Dendritic cell treated with granulocyte-macrophage colony-stimulating factor and Interleukin-4, amounts not matched to agents 40 ng/mL and 50 ng/mL, for 4 days (primary cell): Measurements from ENCODE around the gene SORL1.
A peak's percentile ranks its signal among the peaks of the same experiment; 100 is the strongest.

ENCODE experiments used
- H3K27ac Mint-ChIP-seq: one replicate; pipeline ENCODE4 v1.8.0; 2022; ENCODE audit warnings: mild to moderate bottlenecking, mixed read lengths
- H3K27me3 Mint-ChIP-seq: one replicate; pipeline ENCODE4 v1.8.0; 2022; ENCODE audit warnings: mild to moderate bottlenecking, mixed read lengths
- H3K36me3 Mint-ChIP-seq: one replicate; pipeline ENCODE4 v1.8.0; 2022; ENCODE audit warnings: low read depth, mixed read lengths
- H3K4me1 Mint-ChIP-seq: one replicate; pipeline ENCODE4 v1.8.0; 2022; ENCODE audit warnings: low read depth, mixed read lengths
- H3K4me3 Mint-ChIP-seq: one replicate; pipeline ENCODE4 v1.8.0; 2022; ENCODE audit warnings: mild to moderate bottlenecking, moderate library complexity, mixed read lengths
- H3K9me3 Mint-ChIP-seq: one replicate; pipeline ENCODE4 v1.8.0; 2022; ENCODE audit warnings: mixed read lengths
- intact Hi-C: fragments of 100-400 bp; cut with micrococcal nuclease; formaldehyde crosslinking; loops from one replicate; pipeline ENCODE4 v1.15.0; 2022

Gene SORL1

DNA sequence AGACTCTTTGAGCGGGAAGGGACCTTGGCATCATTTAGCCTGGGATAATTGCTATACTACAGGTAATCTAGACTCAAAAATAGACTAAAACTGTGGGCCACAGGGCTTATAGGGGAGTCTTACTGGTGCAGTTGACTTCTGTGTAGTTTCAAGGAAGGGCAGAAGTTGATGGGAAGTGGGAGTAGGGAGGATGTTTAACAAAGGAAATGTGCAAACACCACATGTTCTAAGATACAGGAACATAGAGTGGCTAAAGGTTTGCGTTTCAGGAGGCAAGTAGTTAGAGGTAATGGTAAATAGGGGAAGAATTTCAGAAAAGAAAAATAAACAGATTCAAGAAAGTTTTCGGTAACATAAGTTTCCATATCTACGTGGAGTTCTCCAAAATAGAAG lies 14.4 kb upstream of the SORL1 start:
- Mint-ChIP-seq H3K27ac (no peak overlapping the region), H3K27me3 (no peaks in the 10 kb centered on the region), H3K9me3 (no peaks in the 10 kb centered on the region), H3K4me1 (peaks cover 30% of the 10 kb centered on the region), H3K4me3 (no peak overlapping the region), H3K36me3 (no peaks in the 10 kb centered on the region)
- intact Hi-C loops = no loop called here

GRCh38 chr11:121439337-121439736 lies 12.8 kb upstream of the SORL1 start:
- Mint-ChIP-seq H3K27ac (no peak overlapping the region), H3K4me1 (peaks cover 30% of the 10 kb centered on the region), H3K36me3 (no peaks in the 10 kb centered on the region), H3K9me3 (no peaks in the 10 kb centered on the region), H3K4me3 (no peak overlapping the region), H3K27me3 (no peaks in the 10 kb centered on the region)
- intact Hi-C loops = no loop called here

DNA sequence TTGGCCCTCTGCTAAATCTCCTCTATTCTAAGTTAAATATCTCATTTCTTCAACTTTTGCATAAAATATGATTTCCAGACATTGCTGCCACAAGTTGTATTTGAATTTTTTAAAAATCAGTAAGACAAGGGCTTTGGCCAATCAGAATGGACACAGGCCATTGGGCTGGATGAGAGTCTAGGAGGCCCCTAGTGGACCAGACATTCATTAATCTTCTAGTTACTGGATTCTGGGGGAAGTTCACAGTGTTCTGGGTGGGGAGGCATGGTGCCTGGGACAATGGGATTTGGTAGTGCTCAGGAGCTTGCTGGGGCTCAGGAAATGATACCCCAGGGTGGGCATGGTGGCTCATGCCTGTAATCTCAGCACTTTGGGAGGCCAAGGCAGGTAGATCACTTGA lies 12.4 kb upstream of the SORL1 start:
- intact Hi-C loops = no loop called here
- H3K27ac Mint-ChIP-seq = no peak overlapping the region

GRCh38 chr11:121441521-121441920 lies 10.6 kb upstream of the SORL1 start:
- Mint-ChIP-seq H3K27me3 (no peaks in the 10 kb centered on the region), H3K4me1 (peaks cover 24% of the 10 kb centered on the region), H3K4me3 (no peak overlapping the region), H3K36me3 (no peaks in the 10 kb centered on the region), H3K9me3 (no peaks in the 10 kb centered on the region), H3K27ac (no peak overlapping the region)
- intact Hi-C loops = no loop called here

More for the DNA sequence above, 12.4 kb upstream of the SORL1 start:
- peaks cover 27% of the 10 kb centered on the region for H3K4me1 Mint-ChIP-seq
- H3K27me3 Mint-ChIP-seq = no peaks in the 10 kb centered on the region
- H3K4me3 Mint-ChIP-seq = no peak overlapping the region
- H3K9me3 Mint-ChIP-seq = no peaks in the 10 kb centered on the region
- no peaks in the 10 kb centered on the region for H3K36me3 Mint-ChIP-seq

DNA sequence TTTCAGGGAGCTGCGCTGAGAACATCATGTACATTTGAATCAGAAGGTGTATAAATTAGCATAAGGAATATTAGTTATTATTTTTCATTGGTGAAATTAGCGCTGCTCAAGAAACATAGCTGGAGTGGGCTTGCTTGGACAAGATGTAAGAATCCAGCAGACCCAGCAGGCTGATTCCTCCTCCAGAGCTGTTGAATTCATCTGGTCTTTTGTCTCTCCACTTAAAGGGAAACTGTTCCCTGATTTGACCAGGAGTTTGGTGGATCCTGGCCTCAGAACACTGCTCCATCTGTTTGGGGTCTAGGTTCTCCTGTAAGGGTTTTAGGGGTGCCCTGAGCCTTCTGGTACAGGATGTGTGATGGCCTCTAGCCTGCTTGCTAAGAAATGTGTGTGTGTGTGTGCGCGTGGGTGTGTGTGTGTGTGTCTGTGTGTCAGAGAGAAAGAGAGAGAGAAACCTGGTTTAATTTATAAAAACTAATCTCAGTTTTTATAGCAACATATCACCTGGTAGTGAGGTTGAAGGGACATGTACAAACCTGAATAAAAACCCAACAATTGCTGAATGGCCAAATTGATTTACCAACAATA lies 8.3 kb upstream of the SORL1 start:
- H3K27me3 Mint-ChIP-seq = no peaks in the 10 kb centered on the region
- intact Hi-C loops = no loop called here
- H3K36me3 Mint-ChIP-seq = no peaks in the 10 kb centered on the region
- H3K9me3 Mint-ChIP-seq = no peaks in the 10 kb centered on the region
- no peak overlapping the region for H3K4me3 Mint-ChIP-seq
- H3K4me1 Mint-ChIP-seq = peaks cover 37% of the 10 kb centered on the region
- H3K27ac Mint-ChIP-seq = no peak overlapping the region

GRCh38 chr11:121444526-121444925 lies 7.6 kb upstream of the SORL1 start:
- no peak overlapping the region for H3K27ac Mint-ChIP-seq
- no peaks in the 10 kb centered on the region for H3K9me3 Mint-ChIP-seq
- no peaks in the 10 kb centered on the region for H3K36me3 Mint-ChIP-seq
- H3K4me3 Mint-ChIP-seq = no peak overlapping the region
- peaks cover 45% of the 10 kb centered on the region for H3K4me1 Mint-ChIP-seq
- H3K27me3 Mint-ChIP-seq = no peaks in the 10 kb centered on the region
- intact Hi-C loops = no loop called here

DNA sequence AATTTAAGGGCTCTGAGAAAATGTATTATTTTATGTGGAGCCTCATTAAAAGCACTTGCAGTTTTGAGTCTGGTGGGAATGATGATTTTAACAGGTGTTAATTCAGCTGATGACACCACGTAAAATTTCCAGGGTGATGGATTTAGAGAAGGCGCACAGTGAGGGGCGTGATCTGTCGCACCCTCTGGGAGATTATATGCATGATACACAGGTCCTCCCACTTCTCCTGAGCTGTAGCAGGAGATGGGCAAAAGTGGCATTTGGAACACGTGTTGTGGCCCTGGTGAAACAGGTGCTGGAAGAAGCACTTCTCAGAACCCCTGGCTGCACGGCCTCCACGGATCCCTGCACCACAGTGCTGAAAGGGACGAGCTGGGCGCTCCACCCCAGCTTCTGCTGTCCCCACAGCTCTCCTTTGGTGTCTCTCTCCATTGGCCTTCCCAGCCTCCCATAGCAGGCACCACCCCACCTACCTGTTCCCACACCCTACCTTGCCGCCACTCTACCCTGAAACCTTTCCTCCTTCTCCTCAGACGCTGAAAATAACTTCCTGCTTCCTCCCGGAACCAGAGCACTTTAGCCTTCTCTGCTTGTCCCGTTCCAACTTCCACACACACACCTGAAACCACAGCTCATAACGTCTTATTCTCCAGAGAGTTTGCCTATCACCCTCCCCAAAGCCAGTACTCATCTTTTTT lies 6.9 kb upstream of the SORL1 start:
- Mint-ChIP-seq H3K9me3 (no peaks in the 10 kb centered on the region), H3K4me1 (peaks cover 52% of the 10 kb centered on the region), H3K36me3 (no peaks in the 10 kb centered on the region), H3K4me3 (no peak overlapping the region), H3K27me3 (no peaks in the 10 kb centered on the region), H3K27ac (no peak overlapping the region)
- intact Hi-C loops = no loop called here

- Mint-ChIP-seq H3K4me3 (no peak overlapping the region), H3K4me1 (peaks cover 67% of the 10 kb centered on the region), H3K27ac (no peak overlapping the region), H3K36me3 (no peaks in the 10 kb centered on the region), H3K9me3 (no peaks in the 10 kb centered on the region), H3K27me3 (no peaks in the 10 kb centered on the region)
- intact Hi-C loops = no loop called here
Observed at GRCh38 chr11:121446752-121447156, 5.4 kb upstream of the SORL1 start.

DNA sequence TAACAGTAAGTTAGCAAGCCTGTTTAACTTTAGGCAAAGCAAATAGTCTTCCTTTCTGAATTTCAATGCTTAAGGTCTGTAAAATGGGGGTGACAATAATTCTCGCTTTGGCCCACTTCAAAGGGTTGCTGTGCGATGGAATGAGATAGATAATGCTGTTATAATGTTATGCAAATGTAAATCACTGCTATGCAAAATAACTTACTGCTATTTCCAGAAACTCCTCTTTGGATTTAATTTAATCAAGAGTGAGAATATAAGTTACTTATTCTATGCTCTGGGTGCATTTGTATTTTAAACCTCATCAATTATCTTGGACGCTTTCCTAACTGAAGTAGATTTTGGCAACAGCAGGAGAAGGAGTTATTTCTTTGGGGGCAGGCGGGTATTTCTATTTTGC lies 4.1 kb upstream of the SORL1 start:
- Mint-ChIP-seq H3K4me1 (peaks cover 74% of the 10 kb centered on the region), H3K9me3 (no peaks in the 10 kb centered on the region), H3K27me3 (no peaks in the 10 kb centered on the region), H3K4me3 (no peak overlapping the region), H3K36me3 (peaks cover 5% of the 10 kb centered on the region), H3K27ac (peak overlapping the region; percentile 81)
- intact Hi-C loops = no loop called here

DNA sequence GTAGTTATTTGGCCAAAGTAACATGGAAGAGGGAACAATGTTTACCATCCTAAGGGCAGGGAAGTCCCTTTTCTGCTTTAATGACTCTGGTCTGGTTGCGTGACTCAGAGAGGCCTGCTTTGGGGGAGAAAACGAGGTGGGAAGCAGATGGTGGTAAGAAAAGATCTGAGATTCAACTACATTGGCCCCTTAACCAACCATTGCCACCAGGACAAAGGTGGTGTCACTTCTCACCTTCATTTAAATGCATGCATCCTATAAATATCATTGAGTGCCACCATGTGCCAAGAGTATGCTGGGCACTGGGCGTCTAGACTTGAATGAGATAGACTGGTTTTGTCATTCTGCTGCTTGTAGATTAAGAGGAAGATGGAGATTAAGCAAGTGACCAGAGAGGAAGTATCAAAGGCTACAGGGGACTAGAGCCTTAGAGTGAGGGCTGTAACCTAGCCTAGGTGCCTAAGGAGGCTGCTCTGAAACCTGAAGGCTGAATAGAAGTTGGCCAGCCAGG lies 3.6 kb upstream of the SORL1 start:
- H3K27ac Mint-ChIP-seq = peak overlapping the region; percentile 81
- no peaks in the 10 kb centered on the region for H3K9me3 Mint-ChIP-seq
- intact Hi-C loops = no loop called here
- peaks cover 5% of the 10 kb centered on the region for H3K36me3 Mint-ChIP-seq
- no peak overlapping the region for H3K4me3 Mint-ChIP-seq
- H3K4me1 Mint-ChIP-seq = peaks cover 79% of the 10 kb centered on the region
- no peaks in the 10 kb centered on the region for H3K27me3 Mint-ChIP-seq

DNA sequence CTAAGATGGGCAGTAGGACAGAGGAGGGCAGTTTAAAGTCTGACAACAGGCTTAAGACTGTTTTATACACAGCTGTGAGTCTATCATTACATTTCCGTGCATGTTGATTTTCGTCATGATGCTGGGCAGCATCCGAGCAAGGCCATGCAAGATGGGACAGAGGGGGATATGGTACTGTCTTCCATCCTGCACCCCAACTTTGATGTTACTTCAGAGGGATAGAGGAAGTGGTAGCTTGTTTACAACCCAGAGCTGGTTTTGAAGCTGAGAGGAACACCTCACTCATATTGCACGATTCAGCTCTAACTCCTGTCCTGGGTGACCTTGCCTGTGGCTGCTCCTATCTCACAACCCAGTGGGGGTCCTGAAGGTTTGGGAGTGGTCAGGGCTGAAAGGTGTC lies 3.0 kb upstream of the SORL1 start:
- Mint-ChIP-seq H3K27ac (peak overlapping the region; percentile 81), H3K36me3 (peaks cover 5% of the 10 kb centered on the region)
- intact Hi-C loops = no loop called here

DNA sequence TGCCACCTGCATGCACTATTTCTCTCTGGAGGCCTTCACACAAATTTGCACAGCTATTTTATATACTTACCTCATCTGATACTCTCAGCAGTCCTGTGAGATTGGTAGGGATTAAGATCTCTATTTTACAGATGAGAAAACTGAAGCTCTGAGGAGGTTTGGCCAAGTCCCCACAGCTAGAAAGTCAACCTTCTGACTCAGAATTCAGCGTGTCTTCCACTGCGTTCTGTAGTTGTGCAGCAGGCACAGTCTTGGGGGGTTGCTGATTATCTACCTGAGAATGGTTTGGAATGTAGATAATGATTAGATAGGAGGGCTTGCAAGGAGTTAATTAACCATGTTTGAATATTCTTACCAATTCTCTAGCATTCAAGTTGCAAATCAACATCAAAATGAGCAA lies 2.5 kb upstream of the SORL1 start:
- Mint-ChIP-seq H3K36me3 (peaks cover 5% of the 10 kb centered on the region), H3K4me3 (no peak overlapping the region), H3K9me3 (no peaks in the 10 kb centered on the region), H3K27ac (no peak overlapping the region), H3K27me3 (no peaks in the 10 kb centered on the region), H3K4me1 (peaks cover 89% of the 10 kb centered on the region)
- intact Hi-C loops = loop anchor here (5.0 to 10.0 kb wide), 2 partner anchors 32 to 125 kb away; no protein-coding TSS in a partner anchor

More for the DNA sequence above, 3.0 kb upstream of the SORL1 start:
- Mint-ChIP-seq H3K4me3 (no peak overlapping the region), H3K27me3 (no peaks in the 10 kb centered on the region), H3K4me1 (peaks cover 85% of the 10 kb centered on the region), H3K9me3 (no peaks in the 10 kb centered on the region)

GRCh38 chr11:121450401-121450800 lies 1.7 kb upstream of the SORL1 start:
- H3K4me3 Mint-ChIP-seq = no peak overlapping the region
- peaks cover 93% of the 10 kb centered on the region for H3K4me1 Mint-ChIP-seq
- H3K36me3 Mint-ChIP-seq = peaks cover 5% of the 10 kb centered on the region
- intact Hi-C loops = loop anchor here (5.0 to 10.0 kb wide), 2 partner anchors 33 to 124 kb away; no protein-coding TSS in a partner anchor
- H3K27ac Mint-ChIP-seq = peak overlapping the region; percentile 70
- H3K9me3 Mint-ChIP-seq = no peaks in the 10 kb centered on the region
- H3K27me3 Mint-ChIP-seq = no peaks in the 10 kb centered on the region

DNA sequence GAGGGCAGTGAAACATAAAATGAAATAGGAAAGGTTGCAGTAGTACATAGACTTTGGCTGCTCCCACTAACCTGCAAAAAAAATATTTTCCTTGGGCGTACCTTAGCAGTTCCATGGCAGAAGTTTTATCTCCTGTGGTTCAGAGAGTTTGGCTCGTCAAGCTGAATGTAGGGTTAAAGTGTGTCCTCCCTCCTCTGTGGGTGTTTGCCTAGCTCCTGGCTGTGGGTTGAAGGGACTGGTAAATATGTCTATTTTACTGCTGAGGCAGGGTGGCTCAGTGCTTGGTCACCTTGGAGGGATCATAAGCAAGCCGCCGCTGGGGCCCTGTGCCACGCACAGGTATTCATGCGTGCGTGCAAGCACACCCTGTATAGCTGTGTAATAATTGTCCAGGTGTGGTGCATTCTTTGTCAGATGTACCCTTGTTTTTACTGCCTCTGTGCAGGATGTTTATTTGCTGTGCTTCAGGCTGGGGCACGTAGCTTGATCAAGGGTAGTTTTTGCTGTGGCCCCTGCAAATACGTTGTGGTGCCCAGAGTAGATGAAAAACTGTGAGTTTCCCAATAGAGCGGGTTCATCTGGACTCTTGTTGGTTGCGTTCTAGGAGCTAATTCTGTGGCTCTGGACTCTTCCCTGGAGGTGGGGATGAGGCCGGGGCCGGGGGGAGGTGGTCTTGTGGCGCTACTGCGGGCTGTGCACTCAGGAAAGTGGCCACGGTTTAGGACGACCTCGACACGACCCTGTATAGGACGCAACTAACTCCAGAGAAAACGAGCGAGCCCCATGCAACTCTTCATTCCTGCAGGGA lies 732 bp upstream of the SORL1 start:
- Mint-ChIP-seq H3K36me3 (peaks cover 5% of the 10 kb centered on the region), H3K9me3 (no peaks in the 10 kb centered on the region), H3K27ac (peak overlapping the region; percentile 81), H3K27me3 (no peaks in the 10 kb centered on the region), H3K4me3 (peak overlapping the region; percentile 80), H3K4me1 (peaks cover 93% of the 10 kb centered on the region)
- intact Hi-C loops = loop anchor here (5.0 to 10.0 kb wide), 2 partner anchors 34 to 123 kb away; no protein-coding TSS in a partner anchor
